Measurements from ENCODE around the gene DCAF8. TPM values are rescaled to one million over a fixed set of nuclear protein-coding genes. Genes with fewer than 3 reads are reported as not detected.

Gene DCAF8
- total RNA-seq, 1 donor from 2014 or later: 130 TPM

- no peaks in the 10 kb centered on the region for H3K9me3 Mint-ChIP-seq
- H3K36me3 Mint-ChIP-seq (ENCODE audit: low read depth): peaks cover 8% of the 10 kb centered on the region
- TF ChIP-seq CTCF (conservative IDR thresholded peaks at IDR 0.05): no peak
- peak overlapping the region; percentile 99 for H3K4me3 Mint-ChIP-seq
- DNase-seq (ENCODE audit: low read depth, low spot score): no peak
- H3K4me1 Mint-ChIP-seq: peaks cover 24% of the 10 kb centered on the region
- H3K27me3 Mint-ChIP-seq (ENCODE audit: low read depth): no peaks in the 10 kb centered on the region
- no peak overlapping the region for H3K27ac Mint-ChIP-seq (ENCODE audit: unreplicated experiment)
Measured at GRCh38 chr1:160285506-160285905, 23.2 kb upstream of the DCAF8 start.

- peaks cover 24% of the 10 kb centered on the region for H3K4me1 Mint-ChIP-seq
- peaks cover 7% of the 10 kb centered on the region for H3K36me3 Mint-ChIP-seq (ENCODE audit: low read depth)
- peak; percentile 93 for DNase-seq (ENCODE audit: low read depth, low spot score)
- H3K27me3 Mint-ChIP-seq (ENCODE audit: low read depth): no peaks in the 10 kb centered on the region
- H3K27ac Mint-ChIP-seq (ENCODE audit: unreplicated experiment): peak within 1 kb of the TSS; percentile 83
- H3K9me3 Mint-ChIP-seq: no peaks in the 10 kb centered on the region
- peak within 1 kb of the TSS; percentile 99 for H3K4me3 Mint-ChIP-seq
- TF ChIP-seq CTCF (conservative IDR thresholded peaks at IDR 0.05): no peak
Measured at GRCh38 chr1:160284782-160285344, 22.5 kb upstream of the DCAF8 start, which contains the start of gene PEX19. TSS of gene PEX19 (minus strand) at chr1:160285133. CDS start at chr1:160285124, 9 bp downstream.

GRCh38 chr1:160284220-160284781 is 22.0 kb upstream of the DCAF8 start:
- H3K36me3 Mint-ChIP-seq (ENCODE audit: low read depth): peaks cover 4% of the 10 kb centered on the region
- peak overlapping the region; percentile 99 for H3K4me3 Mint-ChIP-seq
- H3K4me1 Mint-ChIP-seq: peaks cover 24% of the 10 kb centered on the region
- no peaks in the 10 kb centered on the region for H3K27me3 Mint-ChIP-seq (ENCODE audit: low read depth)
- DNase-seq (ENCODE audit: low read depth, low spot score): peak; percentile 8
- H3K9me3 Mint-ChIP-seq: no peaks in the 10 kb centered on the region
- H3K27ac Mint-ChIP-seq (ENCODE audit: unreplicated experiment): peak overlapping the region; percentile 83
- no peak for TF ChIP-seq CTCF (conservative IDR thresholded peaks at IDR 0.05)

- Mint-ChIP-seq H3K36me3 (ENCODE audit: low read depth) (peaks cover 4% of the 10 kb centered on the region), H3K27ac (ENCODE audit: unreplicated experiment) (no peak overlapping the region), H3K27me3 (ENCODE audit: low read depth) (no peaks in the 10 kb centered on the region), H3K4me3 (peak overlapping the region; percentile 99), H3K9me3 (no peaks in the 10 kb centered on the region), H3K4me1 (peaks cover 24% of the 10 kb centered on the region)
- TF ChIP-seq CTCF (conservative IDR thresholded peaks at IDR 0.05): no peak
- DNase-seq (ENCODE audit: low read depth, low spot score): no peak
Measured at GRCh38 chr1:160282807-160283206, 20.5 kb upstream of the DCAF8 start.

- H3K4me3 Mint-ChIP-seq: no peak overlapping the region
- DNase-seq (ENCODE audit: low read depth, low spot score): no peak
- no peak for TF ChIP-seq CTCF (conservative IDR thresholded peaks at IDR 0.05)
- no peaks in the 10 kb centered on the region for H3K27me3 Mint-ChIP-seq (ENCODE audit: low read depth)
- no peaks in the 10 kb centered on the region for H3K4me1 Mint-ChIP-seq
- peaks cover 7% of the 10 kb centered on the region for H3K36me3 Mint-ChIP-seq (ENCODE audit: low read depth)
- H3K27ac Mint-ChIP-seq (ENCODE audit: unreplicated experiment): no peak overlapping the region
- no peaks in the 10 kb centered on the region for H3K9me3 Mint-ChIP-seq
Measured at GRCh38 chr1:160277987-160278386, 15.6 kb upstream of the DCAF8 start.
